Cerebellar nuclear complex (tissue), 1 donor: ENCODE results near the gene MAP7D1.

ENCODE experiments used
- DNase-seq, 2 experiments: peaks; one replicate each; lab custom pipeline; 2025; lab: John Stamatoyannopoulos, UW

The MAP7D1 gene

DNA sequence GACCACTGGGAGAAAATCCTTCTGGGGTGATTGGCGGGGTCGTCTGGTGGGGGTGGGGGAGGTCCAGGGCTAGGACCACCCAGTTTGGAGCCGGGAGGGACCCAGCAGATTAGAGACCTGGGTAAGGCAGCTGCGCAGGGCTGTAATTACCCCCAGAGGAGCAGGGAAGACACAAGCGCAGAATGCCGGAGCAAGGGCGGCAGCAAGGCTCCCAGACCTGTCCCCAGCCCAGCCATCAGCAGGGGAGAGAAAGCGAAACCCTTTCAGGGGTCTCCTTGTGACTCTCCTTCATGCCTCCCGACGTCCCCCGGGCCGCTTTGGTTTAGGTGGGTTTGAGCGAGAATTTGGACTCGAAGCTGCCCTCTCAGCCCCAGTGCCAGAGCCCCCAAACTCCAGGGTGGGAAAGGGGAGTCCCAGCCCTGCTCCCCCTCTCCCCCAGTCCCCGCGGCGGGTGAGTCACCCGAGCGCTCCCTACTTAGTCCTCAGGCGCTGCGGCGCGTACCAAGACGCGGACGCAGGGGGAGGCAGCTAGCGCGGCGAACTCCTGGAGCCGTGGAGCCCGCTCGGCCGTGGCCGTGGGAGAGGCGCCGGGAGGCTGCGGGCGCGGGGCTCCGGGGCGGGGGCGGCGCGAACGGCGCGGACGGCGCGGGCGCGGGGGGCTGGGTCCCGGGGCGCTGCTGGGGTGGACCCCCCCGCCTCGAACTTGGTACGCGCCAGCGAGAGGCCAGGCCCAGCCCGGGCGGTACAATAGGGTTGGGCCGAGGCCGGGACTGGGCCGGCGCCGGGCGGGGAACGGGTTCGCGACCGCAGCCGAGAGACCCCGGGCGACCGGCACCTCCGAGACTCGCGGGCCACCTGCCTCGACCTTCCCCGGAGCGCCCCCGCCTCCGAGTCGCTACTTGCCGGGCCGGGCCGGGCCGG lies at the start of gene MAP7D1:
Gene MAP7D1, plus strand, starts transcription at position 753 of the 921 bp plus-strand sequence. CDS start 258 bp downstream, outside the sequence.
- peak in 1 of 2 experiments; percentile 23 for DNase-seq

DNA sequence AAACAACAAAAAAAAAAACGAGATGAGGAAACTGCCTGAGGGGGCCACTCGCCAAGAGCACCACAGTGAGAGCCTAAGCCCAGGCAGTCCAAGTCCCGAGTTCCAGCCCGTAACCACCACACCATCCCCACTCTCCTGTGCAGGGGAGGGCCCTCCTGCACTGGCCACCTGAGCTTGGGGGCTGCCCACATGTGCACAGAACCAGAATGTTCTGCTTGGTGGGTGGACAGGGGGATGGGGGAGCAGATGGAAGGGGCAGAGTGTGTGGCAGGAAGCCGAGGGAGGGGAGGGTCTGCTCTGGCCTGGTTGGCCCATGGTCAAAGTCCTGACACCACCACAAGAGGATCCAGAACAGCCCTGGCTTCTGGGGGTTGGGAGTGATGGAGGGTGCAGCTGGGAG lies 49.7 kb upstream of the MAP7D1 start:
- no peak for DNase-seq

GRCh38 chr1:36107394-36107793 lies 48.6 kb upstream of the MAP7D1 start:
- DNase-seq, result no peak

DNA sequence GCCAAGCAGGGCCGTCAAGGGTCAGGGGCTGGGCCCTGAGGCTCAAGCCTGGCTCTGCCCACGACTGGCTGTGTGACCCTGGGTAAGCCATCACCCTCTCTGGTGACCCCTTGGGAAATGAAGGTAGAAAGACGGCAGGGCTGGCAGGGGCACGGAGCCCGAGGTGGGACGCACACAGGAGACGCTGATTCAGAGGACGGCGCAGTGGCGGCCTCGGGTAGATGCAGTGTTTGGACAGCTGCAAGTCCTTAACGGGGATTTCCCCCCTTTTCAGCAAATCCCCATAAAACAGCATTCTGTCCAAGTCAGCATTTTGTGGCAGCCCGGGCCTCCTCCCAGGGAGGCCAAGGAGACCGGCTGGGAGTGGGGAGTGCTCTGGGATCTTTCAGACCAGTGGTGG lies 47.6 kb upstream of the MAP7D1 start:
- DNase-seq, result no peak

- DNase-seq, result no peak
Observed at GRCh38 chr1:36109041-36109679, 46.8 kb upstream of the MAP7D1 start.

DNA sequence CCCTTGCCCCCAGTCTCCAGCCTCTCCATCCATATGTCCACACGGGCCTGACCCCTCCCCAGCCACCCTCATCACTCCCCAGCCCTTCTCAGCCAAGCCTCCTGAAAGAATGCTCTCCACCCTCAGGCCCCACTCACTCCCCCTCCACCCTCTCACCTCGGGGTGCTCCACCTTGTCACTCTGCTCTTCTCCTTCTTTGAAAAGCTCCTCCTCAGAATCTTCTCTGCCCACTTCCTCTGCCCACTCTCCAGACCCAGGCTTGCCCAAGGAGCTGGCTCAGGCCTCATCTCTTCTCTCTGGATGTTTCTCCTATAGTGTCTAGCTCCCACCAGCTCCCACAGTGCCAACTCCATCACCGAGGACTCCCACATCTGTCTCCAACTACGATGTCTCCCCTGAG lies 44.8 kb upstream of the MAP7D1 start:
- DNase-seq, result no peak

GRCh38 chr1:36112823-36113222 lies 43.1 kb upstream of the MAP7D1 start:
- no peak for DNase-seq

DNA sequence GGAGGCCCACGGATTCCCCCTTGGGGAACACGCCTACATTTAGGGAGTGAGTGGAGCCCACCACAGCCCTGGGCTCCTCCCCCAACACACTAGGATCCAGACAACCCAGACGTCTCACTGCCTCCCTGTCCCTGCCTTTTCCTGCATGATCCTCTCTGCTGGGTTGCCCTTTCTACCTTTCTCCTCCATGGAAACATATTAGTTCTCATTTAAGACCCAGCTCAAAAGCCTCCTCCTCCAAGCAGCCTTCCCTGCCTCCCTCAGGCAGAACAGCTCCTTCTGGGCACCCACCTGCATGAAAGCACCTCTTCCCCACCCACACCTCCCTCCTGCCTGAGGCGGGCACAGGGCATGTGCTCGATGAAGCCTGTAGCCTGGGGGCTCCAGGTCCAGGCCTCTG lies 41.6 kb upstream of the MAP7D1 start:
- DNase-seq, result no peak

- peak; percentile 43 for DNase-seq
Observed at GRCh38 chr1:36115200-36115669, 40.7 kb upstream of the MAP7D1 start.

DNA sequence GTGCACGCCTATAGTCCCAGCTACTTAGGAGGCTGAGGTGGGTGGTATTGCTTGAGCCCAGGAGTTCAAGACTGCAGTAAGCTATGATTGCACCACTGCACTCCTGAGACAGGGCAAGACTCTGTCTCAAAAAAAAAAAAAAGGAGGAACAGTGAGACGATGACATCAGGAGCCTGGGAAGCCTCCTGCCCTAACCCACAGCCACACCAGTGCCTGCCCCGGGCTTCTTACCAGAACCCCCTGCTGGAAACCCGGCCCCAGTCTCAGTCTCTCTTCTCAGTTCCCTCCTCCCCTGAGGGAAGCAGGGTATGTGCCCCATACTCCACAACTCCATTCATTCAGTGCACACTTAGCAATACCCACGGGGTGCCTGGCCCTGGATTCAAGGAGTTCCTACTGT lies 40.0 kb upstream of the MAP7D1 start:
- DNase-seq, result no peak

DNA sequence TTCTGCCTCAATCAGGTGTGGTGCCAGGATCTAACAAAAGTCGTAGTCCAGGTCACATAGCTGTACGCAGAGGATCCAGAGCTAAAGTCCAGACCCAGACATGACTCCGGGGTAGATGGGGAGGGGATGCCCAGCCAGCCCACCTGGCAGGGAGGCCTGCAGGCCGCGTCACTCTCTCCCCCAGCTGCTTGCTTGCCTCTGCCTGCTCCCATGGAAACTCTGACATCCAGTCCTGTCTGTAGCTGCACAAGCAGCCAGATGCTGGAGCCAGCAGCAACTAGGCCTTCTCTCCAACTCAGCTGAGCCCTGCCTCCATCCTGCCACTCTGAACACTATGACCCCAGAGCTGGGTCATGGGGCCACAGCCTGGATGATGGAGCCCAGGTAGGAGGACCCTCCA lies 39.1 kb upstream of the MAP7D1 start:
- no peak for DNase-seq

GRCh38 chr1:36118447-36119204 lies 37.3 kb upstream of the MAP7D1 start:
- no peak for DNase-seq

- no peak for DNase-seq
Observed at GRCh38 chr1:36119456-36119855, 36.5 kb upstream of the MAP7D1 start.

- DNase-seq, result no peak
Observed at GRCh38 chr1:36122062-36123030, 33.6 kb upstream of the MAP7D1 start.

- no peak for DNase-seq
Observed at GRCh38 chr1:36123356-36123755, 32.6 kb upstream of the MAP7D1 start.

- DNase-seq, result no peak
Observed at GRCh38 chr1:36124404-36125128, 31.4 kb upstream of the MAP7D1 start.

- DNase-seq, result no peak
Observed at GRCh38 chr1:36125129-36125991, 30.6 kb upstream of the MAP7D1 start, which contains the start of gene COL8A2. Gene COL8A2 (minus strand): TSS chr1:36125222. CDS start chr1:36100242, 24,980 bp downstream.

DNA sequence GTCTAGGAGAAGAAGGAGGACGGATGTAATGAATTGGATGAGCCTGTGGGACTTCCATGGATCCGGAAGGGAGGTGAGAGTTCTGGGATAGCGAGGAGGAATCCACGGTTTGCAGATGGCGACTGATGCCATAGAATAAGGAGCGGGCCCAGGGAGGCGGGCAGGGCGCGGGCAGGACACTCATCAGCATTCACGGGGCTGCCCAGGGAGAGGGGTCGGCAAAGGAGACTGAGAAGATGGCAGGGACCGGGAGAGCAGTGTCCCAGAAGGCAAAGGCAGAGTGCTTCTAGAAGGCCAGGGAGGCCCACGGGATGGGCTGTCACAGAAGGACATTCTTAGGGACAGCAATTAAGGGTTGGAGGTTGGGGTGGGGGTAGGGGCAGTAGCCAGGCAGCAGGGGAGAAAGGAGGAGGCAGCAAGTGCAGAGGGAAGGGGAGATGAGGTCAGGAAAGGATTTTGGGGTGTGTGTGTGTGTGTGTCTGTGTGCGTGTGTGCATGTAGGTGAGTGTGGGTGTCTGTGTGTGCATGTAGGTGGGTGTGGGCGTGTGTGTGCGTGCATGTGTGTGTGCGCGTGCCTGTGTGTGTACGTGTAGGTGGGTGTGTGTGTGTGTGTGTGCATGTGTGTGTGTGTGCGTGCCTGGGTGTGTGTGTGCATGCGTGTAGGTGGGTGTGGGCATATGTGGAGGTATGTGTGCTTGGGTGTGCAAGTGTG lies 29.8 kb upstream of the MAP7D1 start:
- no peak for DNase-seq
